Right ventricle myocardium superior (tissue), 1 donor: ENCODE results near the gene ODC1. TPM values are rescaled to one million over a fixed set of nuclear protein-coding genes. Genes with fewer than 3 reads are reported as not detected.

ENCODE experiments used
- ATAC-seq: fragments of 200-7000 bp; cut with Tn5 transposase; one replicate; pipeline ENCODE4 v1.9.1; 2020; ENCODE audit warnings: mild to moderate bottlenecking; ENCODE audit not compliant: poor library complexity
- DNase-seq: peaks from one replicate; pipeline ENCODE4 v3.0.0-alpha.2; 2020
- intact Hi-C: fragments of 100-400 bp; cut with DNase I; formaldehyde crosslinking; loops from one replicate; pipeline ENCODE4 v1.11.2; 2022
- total RNA-seq: library from RNA; stranded (reverse); fragmentation: NEBNext Ultra II Directional; extraction: Animal tissue kit (Norgen Biotek cat#: 25700); gene quantifications from one replicate; pipeline ENCODE4 v1.2.1, GENCODE V29; 2021
- donor health status: DM: no; HTN: yes; CAD: no; lungs with severe emphysema.

ODC1 gene
- total RNA-seq, 1 donor from 2014 or later: 33.2 TPM

DNA sequence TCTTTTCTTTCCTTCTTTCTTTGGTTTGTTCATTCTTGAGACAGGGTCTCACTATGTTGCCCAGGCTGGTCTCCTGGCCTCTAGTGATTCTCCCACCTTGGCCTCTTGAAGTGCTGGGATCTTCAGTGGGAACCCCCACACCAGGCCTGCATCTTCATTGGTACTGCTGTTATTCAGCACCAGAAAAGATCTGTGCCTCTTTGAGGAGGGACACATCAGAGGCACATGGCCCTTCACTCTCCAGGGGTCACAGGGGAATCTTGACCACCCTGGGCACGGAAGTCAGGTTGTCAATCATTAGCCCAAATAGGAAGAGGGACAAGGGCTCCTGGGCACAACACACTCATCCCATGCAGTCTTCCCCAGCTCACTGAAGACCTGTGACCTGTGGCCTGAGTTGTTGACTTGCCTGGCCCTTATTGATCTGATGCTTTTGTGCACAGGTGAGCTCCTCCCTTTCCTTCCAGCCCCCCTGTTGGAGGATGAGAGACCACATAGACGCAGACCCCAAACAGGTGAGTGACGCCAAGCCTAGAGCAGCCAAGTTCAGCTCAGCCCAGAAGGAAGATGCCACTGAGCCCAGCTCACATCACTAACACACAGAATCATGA lies 33.0 kb upstream of the ODC1 start:
- no peak for ATAC-seq
- DNase-seq: no peak
- intact Hi-C loops: no loop called here

GRCh38 chr2:10480359-10480949 lies 32.3 kb upstream of the ODC1 start:
- intact Hi-C loops: no loop called here
- DNase-seq: no peak
- no peak for ATAC-seq

DNA sequence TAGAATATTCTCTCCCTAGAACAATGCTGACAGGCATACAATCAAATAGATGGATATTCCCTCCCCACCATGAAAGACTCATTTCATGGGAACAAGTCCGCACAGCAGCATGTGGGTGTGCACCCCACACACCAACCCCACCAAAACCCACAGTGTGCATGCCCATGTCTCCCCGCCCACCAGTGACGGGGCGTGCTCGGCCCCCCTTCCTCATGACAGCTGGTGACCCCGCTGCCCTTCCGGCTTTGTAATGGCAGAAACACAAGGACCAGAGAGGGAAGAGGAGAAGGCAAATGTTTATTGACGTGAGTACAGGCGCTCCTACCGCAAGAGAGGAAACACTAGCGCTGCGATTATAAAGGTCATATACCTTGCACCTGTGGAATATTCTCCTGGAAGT lies 30.8 kb upstream of the ODC1 start:
- DNase-seq: no peak
- intact Hi-C loops: no loop called here

GRCh38 chr2:10478298-10478625 lies 30.1 kb upstream of the ODC1 start:
- intact Hi-C loops: no loop called here
- ATAC-seq: no peak

More for the DNA sequence above, 30.8 kb upstream of the ODC1 start:
- no peak for ATAC-seq

DNA sequence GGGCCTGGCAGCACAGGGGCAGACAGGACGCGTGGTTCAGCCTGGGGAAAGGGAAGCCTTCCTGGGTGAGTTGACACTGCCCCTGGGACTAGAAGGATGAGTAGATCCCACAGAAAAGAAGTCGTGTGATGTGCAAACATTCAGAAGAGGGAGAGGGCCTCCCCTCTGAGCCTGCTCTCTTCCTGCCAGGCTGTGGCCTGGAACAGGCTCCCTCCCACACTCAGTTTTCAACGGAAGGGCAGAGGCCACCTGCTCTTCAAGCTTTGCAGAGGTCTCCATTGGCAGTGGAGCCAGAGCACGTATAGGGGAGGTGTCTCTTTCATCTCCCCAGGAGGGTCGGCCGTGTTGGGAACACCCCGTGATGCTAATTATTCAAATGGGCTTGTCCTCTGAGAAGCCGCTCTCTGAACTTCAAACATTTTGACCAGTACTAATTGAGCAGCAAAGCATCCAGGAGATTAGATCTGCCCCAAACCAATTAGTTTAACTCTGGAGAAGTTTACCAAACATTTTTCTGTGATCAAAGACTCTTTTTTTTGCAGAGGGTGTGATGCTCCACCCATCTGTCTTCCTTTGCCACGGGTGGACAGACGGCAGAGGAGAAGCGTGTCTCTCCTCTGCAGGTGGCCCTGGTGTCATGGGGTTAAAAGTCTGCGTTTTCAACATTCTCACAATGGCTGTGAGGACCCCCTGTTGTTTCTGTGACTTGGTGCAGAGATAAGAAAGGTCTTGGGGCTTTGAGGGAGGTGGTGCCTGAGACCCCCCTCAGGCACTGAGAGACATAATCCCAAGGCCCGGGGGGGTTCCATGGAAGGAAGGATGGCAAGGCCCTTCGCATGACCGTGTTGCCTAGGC lies 29.5 kb upstream of the ODC1 start:
- intact Hi-C loops: no loop called here
- no peak for ATAC-seq
- no peak for DNase-seq

More at GRCh38 chr2:10478298-10478625, 30.1 kb upstream of the ODC1 start:
- DNase-seq: no peak

DNA sequence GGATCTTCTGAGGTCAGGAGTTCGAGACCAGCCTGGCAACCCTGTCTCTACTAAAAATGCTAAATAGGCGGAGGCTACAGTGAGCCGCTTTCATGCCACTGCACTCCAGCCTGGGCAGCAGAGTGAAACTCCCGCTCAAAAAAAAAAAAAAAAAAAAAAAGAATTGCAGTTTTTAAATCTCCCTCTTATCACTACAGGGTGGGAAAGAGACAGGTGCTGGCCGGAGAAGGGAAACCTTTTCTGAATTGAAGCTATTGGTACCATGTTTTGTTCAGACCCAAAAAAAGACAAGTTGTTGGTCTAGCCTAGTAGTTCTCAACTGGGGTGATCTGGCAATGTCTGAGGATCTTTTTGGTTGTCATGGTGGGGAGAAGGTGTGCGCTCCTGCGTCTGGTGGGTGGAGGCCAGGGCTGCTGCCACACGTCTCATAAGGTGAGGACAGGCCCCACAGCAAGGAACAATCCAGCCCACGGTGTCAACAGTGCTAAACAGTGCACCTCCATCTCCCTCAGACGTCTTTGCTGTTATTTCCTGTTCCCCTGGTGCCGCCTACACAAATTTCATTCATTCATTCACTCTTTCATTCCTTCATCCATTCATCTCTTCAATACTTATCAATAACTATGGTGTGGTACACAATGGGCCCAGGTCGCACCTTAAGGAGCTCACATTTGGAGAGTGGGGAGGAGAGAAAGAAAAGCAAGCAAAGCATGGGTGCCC lies 28.8 kb upstream of the ODC1 start:
- no peak for ATAC-seq

DNA sequence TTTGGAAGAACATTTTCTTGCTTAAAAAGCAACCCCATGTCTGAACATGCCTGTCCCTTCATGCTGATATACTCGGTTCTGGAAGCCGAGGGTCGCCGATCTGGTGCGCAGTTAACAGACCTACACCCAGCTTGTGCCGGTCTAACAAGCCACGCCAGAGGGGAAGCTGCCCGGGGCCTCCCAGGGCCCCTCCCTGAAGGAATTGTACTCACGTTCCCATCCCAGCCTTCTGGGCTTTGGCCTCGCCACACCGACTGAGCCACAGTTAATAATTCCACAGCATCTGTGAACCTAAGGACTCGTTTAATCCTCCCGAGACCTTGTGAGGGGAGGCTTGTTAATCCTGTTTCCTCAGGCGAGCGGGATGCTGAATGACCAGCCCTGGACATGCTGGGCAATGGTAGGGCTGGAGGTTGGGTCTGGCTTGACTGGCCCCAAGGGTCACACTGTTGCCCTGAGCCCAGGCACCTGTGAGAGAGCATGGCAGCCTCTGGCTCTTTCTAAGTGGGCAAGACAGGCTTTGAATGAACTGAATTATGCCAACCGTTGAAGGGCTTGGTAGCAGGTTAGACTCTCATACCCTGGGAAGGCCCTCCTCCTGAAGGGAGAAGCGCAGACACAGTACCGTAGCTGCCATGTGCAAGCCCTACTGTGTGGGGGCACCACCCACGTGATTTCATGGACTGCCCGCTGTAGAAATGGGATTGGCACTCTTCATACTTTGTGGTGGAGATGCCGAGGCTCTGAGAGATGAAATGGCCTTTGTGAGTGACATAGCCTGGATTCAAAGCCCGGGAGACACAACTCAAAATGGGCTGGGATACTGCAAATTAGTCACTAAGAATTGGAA lies 27.9 kb upstream of the ODC1 start:
- DNase-seq (no peak), ATAC-seq (no peak)
- intact Hi-C loops: no loop called here

More for the DNA sequence above, 28.8 kb upstream of the ODC1 start:
- no peak for DNase-seq
- intact Hi-C loops: no loop called here

GRCh38 chr2:10475221-10475722 lies 27.1 kb upstream of the ODC1 start:
- intact Hi-C loops: no loop called here
- peak; percentile 33 for DNase-seq
- no peak for ATAC-seq

GRCh38 chr2:10473121-10473756 lies 25.1 kb upstream of the ODC1 start:
- DNase-seq (no peak), ATAC-seq (no peak)
- intact Hi-C loops: no loop called here

DNA sequence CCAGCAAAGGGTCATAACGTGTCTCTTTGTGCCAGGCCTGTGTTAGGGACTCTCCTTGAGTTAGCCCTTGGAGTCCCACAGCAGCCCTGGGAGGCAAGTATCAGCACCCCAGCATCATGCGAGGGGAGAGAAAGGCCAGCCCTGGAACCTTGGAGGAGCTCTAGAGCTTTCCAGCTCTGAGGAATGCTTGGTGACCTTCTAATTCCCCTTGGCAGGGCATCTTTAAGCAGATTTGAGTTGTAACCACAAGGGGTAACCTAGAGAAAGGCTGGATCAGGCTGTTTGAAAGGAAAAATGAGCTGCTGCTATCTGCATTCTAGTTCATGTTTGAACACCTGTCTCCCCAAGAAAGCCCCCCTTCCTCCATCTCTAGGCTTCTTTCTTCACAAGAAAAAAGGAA lies 23.8 kb upstream of the ODC1 start:
- intact Hi-C loops: no loop called here
- ATAC-seq: no peak
- no peak for DNase-seq

GRCh38 chr2:10471046-10471571 lies 23.0 kb upstream of the ODC1 start:
- intact Hi-C loops: no loop called here
- DNase-seq (peak; percentile 18), ATAC-seq (no peak)

DNA sequence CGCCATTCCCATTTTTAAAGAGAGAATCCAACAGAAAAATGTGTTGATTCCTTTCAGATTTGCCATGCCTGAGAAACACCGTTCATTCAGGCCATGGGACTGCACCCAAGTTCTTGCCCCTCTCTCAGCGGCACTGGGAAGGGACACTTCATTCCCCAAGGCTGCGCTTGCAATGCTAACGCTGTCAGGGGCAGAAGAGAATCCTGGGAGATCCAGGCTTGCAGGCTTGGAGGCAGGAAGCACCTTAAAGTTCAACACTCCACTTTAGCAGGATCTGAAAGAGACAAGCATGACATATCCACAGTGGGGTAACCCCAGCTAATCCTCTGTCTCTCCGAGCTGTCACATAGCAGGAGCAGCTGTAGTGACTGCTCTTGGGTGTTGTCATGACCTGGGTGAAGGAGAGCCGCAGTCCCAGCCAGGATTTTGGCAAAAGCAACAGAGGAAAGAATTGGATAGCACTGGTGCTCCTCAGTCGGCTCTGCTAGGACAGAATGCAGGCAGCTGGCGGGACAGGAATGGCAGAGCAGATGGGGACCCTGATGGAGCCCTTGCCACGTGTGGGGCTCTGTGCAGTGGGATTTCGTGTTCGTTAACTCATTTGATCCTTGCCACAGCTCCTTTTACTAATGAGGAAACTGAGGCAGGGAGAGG lies 22.0 kb upstream of the ODC1 start:
- intact Hi-C loops: no loop called here
- ATAC-seq: no peak
- no peak for DNase-seq

GRCh38 chr2:10469301-10469700 lies 21.2 kb upstream of the ODC1 start:
- ATAC-seq: no peak
- intact Hi-C loops: no loop called here
- DNase-seq: peak; percentile 21

GRCh38 chr2:10467401-10467800 lies 19.3 kb upstream of the ODC1 start:
- no peak for ATAC-seq
- intact Hi-C loops: no loop called here
- no peak for DNase-seq

- ATAC-seq (no peak), DNase-seq (no peak)
- intact Hi-C loops: no loop called here
Observed at GRCh38 chr2:10466801-10467200, 18.7 kb upstream of the ODC1 start.

GRCh38 chr2:10465910-10466309 lies 17.8 kb upstream of the ODC1 start:
- intact Hi-C loops: no loop called here
- ATAC-seq (no peak), DNase-seq (no peak)
